ENCODE data around the gene TEX19.

DNA sequence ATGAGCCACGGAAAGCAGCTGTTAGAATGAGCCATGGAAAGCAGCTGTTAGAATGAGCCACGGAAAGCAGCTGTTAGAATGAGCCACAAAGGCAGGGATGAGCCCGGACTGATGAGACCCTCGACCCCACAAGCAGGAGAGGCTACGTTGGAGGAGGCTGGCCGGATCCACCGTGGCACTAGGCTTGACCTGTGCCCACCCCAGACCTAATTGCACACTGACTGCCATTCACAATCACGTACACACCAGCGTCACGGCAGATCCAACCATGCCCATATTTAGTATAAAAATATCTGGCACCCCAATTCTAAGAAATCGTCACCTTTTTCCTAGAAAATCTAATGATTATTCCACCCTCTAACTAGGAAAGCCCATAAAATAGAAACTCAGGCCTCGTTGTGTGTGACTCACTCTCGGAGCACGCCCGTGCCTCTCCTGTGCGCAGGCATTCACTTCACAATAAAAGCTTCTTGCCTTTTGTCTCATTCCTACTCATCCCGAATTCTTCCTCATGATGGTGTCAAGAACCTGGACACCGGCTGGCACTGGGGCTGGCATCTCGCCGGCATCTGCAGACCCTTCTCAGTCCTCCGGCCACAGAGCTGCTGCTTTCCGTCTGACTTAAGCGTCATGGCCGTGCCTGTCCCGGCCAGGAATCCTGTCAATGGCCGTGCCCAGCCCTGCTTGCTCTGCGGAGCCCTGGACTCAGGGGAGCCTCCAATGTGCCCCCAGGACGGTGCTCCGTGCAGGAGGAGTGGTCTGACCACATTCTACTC lies 20.0 kb upstream of the TEX19 start:
- TF ChIP-seq CBX2 (IDR thresholded peaks at IDR 0.05; ENCODE audit: borderline replicate concordance, low read depth) (no peak), RAD21 (conservative IDR thresholded peaks at IDR 0.05 in 1 of 2, IDR thresholded peaks at IDR 0.05 in 1 of 2) (no peak; a peak in 1 of 5 replicates), CHD2 (IDR thresholded peaks at IDR 0.05; ENCODE audit: low read length, partially characterized antibody) (no peak), MAZ (IDR thresholded peaks at IDR 0.05; ENCODE audit: borderline replicate concordance, low read depth, low read length) (no peak), ZNF302 (CRISPR knock-in tag; IDR thresholded peaks at IDR 0.05) (no peak), EP300 (IDR thresholded peaks at IDR 0.05) (no peak)
- TF ChIP-seq, protein P1, sequence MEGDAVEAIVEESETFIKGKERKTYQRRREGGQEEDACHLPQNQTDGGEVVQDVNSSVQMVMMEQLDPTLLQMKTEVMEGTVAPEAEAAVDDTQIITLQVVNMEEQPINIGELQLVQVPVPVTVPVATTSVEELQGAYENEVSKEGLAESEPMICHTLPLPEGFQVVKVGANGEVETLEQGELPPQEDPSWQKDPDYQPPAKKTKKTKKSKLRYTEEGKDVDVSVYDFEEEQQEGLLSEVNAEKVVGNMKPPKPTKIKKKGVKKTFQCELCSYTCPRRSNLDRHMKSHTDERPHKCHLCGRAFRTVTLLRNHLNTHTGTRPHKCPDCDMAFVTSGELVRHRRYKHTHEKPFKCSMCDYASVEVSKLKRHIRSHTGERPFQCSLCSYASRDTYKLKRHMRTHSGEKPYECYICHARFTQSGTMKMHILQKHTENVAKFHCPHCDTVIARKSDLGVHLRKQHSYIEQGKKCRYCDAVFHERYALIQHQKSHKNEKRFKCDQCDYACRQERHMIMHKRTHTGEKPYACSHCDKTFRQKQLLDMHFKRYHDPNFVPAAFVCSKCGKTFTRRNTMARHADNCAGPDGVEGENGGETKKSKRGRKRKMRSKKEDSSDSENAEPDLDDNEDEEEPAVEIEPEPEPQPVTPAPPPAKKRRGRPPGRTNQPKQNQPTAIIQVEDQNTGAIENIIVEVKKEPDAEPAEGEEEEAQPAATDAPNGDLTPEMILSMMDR (IDR thresholded peaks at IDR 0.05): no peak
- TF ChIP-seq, protein P2, sequence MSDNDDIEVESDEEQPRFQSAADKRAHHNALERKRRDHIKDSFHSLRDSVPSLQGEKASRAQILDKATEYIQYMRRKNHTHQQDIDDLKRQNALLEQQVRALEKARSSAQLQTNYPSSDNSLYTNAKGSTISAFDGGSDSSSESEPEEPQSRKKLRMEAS (IDR thresholded peaks at IDR 0.05): peak; percentile 95

Measured in A549 (cell line).